CD8-positive, alpha-beta memory T cell (primary cell): ENCODE data around the gene ATP11A. TPM values are rescaled to one million over a fixed set of nuclear protein-coding genes. Genes with fewer than 3 reads are reported as not detected.

ENCODE experiments used
- CTCF ChIA-PET: fragments of 350-600 bp; sonication (Branson Sonifier 250); formaldehyde crosslinking; loops from one replicate; lab custom pipeline; 2021; ENCODE audit warnings: antibody characterized with exemption; lab: Charles Lee
- POLR2A ChIA-PET: fragments of 350-600 bp; sonication (Branson Sonifier 250); formaldehyde crosslinking; loops from one replicate; lab custom pipeline; 2021; ENCODE audit warnings: antibody characterized with exemption; lab: Charles Lee
- DNase-seq, 5 donors: peaks; one replicate each; pipeline versions ENCODE4 v3.0.0 to v3.0.0-alpha.2; 2020 to 2022; ENCODE audit warnings: mixed read lengths in 1 of 5
- H3K27ac ChIP-seq: one replicate; pipeline ENCODE4 v1.7.0; 2013; ENCODE audit warnings: low read depth, mild to moderate bottlenecking, low read length, moderate library complexity
- H3K27me3 ChIP-seq: 2 replicates; pipeline ENCODE4 v1.7.0; 2013; ENCODE audit warnings: low read length, mild to moderate bottlenecking; ENCODE audit not compliant: insufficient read depth, poor library complexity, severe bottlenecking
- H3K36me3 ChIP-seq: 2 replicates; pipeline ENCODE4 v1.7.0; 2013; ENCODE audit warnings: mild to moderate bottlenecking, low read length, moderate library complexity; ENCODE audit not compliant: insufficient read depth
- H3K4me1 ChIP-seq: 2 replicates; pipeline ENCODE4 v1.7.0; 2013; ENCODE audit warnings: mild to moderate bottlenecking, low read length, moderate library complexity; ENCODE audit not compliant: insufficient read depth
- H3K4me3 ChIP-seq: 2 replicates; pipeline ENCODE4 v1.7.0; 2013; ENCODE audit warnings: mild to moderate bottlenecking, low read length
- H3K9me3 ChIP-seq: 2 replicates; pipeline ENCODE4 v1.7.0; 2013; ENCODE audit warnings: mild to moderate bottlenecking, low read length
- H3K27ac Mint-ChIP-seq, 8 donors: one replicate each; pipeline ENCODE4 v1.8.0; 2020 to 2021; ENCODE audit warnings: mixed read lengths in 8 of 8, mild to moderate bottlenecking in 6 of 8, inconsistent platforms in 3 of 8, moderate library complexity in 3 of 8
- H3K27me3 Mint-ChIP-seq, 2 donors: one replicate each; pipeline ENCODE4 v1.8.0; 2020 to 2021; ENCODE audit warnings: mixed read lengths in 2 of 2, mild to moderate bottlenecking in 1 of 2, moderate library complexity in 1 of 2
- H3K36me3 Mint-ChIP-seq, 3 donors: one replicate each; pipeline ENCODE4 v1.8.0; 2020 to 2021; ENCODE audit warnings: mixed read lengths in 3 of 3, inconsistent platforms in 1 of 3, mild to moderate bottlenecking in 1 of 3
- H3K4me1 Mint-ChIP-seq, 3 donors: one replicate each; pipeline ENCODE4 v1.8.0; 2020 to 2021; ENCODE audit warnings: mixed read lengths in 3 of 3, inconsistent platforms in 1 of 3, mild to moderate bottlenecking in 1 of 3
- H3K4me3 Mint-ChIP-seq, 7 donors: one replicate each; pipeline ENCODE4 v1.8.0; 2020 to 2021; ENCODE audit warnings: mixed read lengths in 7 of 7, mild to moderate bottlenecking in 6 of 7, moderate library complexity in 4 of 7, inconsistent platforms in 2 of 7
- H3K9me3 Mint-ChIP-seq, 5 donors: one replicate each; pipeline ENCODE4 v1.8.0; 2020 to 2022; ENCODE audit warnings: mixed read lengths in 5 of 5, mild to moderate bottlenecking in 3 of 5, moderate library complexity in 2 of 5, inconsistent platforms in 1 of 5
- polyA plus RNA-seq: library from polyadenylated mRNA; unstranded; fragments of 300-500 nt; fragmentation: Illumina TruSeq; gene quantifications from one replicate; pipeline ENCODE4 v1.2.3, GENCODE V29; 2021
- total RNA-seq, 2 experiments: library from RNA; stranded (reverse); gene quantifications; one replicate each; pipeline ENCODE4 v1.2.3, GENCODE V29; 2021

The ATP11A gene
- total and polyA plus RNA-seq, 3 experiments from 2014 or later: 4.5 to 34.6 (median 34.0) TPM

- no peaks in the 10 kb centered on the region for H3K36me3 ChIP-seq
- Mint-ChIP-seq H3K36me3 (peaks cover 0 to 3% (median 2%) of the 10 kb centered on the region in 3 donors), H3K9me3 (peaks cover 0 to 2% (median 0%) of the 10 kb centered on the region in 5 donors), H3K27me3 (no peaks in the 10 kb centered on the region), H3K4me1 (peaks cover 29 to 31% (median 29%) of the 10 kb centered on the region in 3 donors), H3K27ac (peak overlapping the region in 2 of 8 donors; percentile 7 to 36), H3K4me3 (no peak overlapping the region)
- no peak overlapping the region for H3K4me3 ChIP-seq
- ChIA-PET POLR2A (no interaction called here), CTCF (no interaction called here)
- H3K4me1 ChIP-seq: peaks cover 27% of the 10 kb centered on the region
- no peak overlapping the region for H3K27ac ChIP-seq
- DNase-seq: no peak
- no peaks in the 10 kb centered on the region for H3K27me3 ChIP-seq
- H3K9me3 ChIP-seq: no peaks in the 10 kb centered on the region
These were observed 81.5 kb downstream of the ATP11A start for GRCh38 chr13:112771139-112771876.

GRCh38 chr13:112771877-112772538 lies 82.2 kb downstream of the ATP11A start:
- Histone ChIP-seq H3K36me3 (no peaks in the 10 kb centered on the region), H3K27ac (no peak overlapping the region), H3K9me3 (no peaks in the 10 kb centered on the region), H3K4me1 (peaks cover 27% of the 10 kb centered on the region), H3K27me3 (no peaks in the 10 kb centered on the region), H3K4me3 (no peak overlapping the region)
- POLR2A ChIA-PET: no interaction called here
- Mint-ChIP-seq H3K36me3 (peaks cover 0 to 3% (median 2%) of the 10 kb centered on the region in 3 donors), H3K9me3 (peaks cover 0 to 2% (median 0%) of the 10 kb centered on the region in 5 donors), H3K4me3 (peak overlapping the region in 2 of 7 donors; percentile 51 to 60), H3K4me1 (peaks cover 26 to 30% (median 27%) of the 10 kb centered on the region in 3 donors), H3K27ac (peak overlapping the region in 1 of 8 donors; percentile 70), H3K27me3 (no peaks in the 10 kb centered on the region)
- DNase-seq: no peak
- CTCF ChIA-PET: no interaction called here

- Mint-ChIP-seq H3K36me3 (peaks cover 0 to 3% (median 2%) of the 10 kb centered on the region in 3 donors), H3K27ac (peak overlapping the region in 1 of 8 donors; percentile 70), H3K9me3 (peaks cover 0 to 2% (median 0%) of the 10 kb centered on the region in 5 donors), H3K4me1 (peaks cover 24 to 27% (median 25%) of the 10 kb centered on the region in 3 donors), H3K27me3 (no peaks in the 10 kb centered on the region), H3K4me3 (peak overlapping the region in 2 of 7 donors; percentile 59 to 60)
- no peaks in the 10 kb centered on the region for H3K9me3 ChIP-seq
- no peak for DNase-seq
- H3K27me3 ChIP-seq: no peaks in the 10 kb centered on the region
- ChIA-PET POLR2A (no interaction called here), CTCF (no interaction called here)
- H3K4me1 ChIP-seq: peaks cover 24% of the 10 kb centered on the region
- H3K36me3 ChIP-seq: no peaks in the 10 kb centered on the region
- no peak overlapping the region for H3K27ac ChIP-seq
- H3K4me3 ChIP-seq: no peak overlapping the region
These were observed 82.7 kb downstream of the ATP11A start for GRCh38 chr13:112772539-112772909.

DNA sequence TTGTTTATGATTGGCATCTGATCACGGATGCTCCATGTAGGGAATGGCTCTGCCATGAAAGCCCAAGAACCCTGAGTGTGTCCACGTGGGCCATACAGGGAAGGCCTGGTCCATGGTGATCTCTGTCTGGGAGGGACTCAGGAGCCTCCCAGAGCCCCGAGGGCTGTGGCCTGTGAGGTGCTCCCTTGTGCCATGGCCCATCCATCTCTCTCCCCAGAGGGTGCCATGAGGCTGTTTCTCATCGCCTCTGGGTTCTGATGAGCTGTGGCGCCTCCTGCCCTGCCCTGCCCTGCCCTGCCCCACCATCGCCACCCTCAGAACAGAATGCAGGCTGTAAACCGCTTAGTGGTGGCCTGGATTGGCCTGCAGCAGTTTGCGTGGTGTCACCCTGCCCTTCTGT lies 83.1 kb downstream of the ATP11A start:
- H3K9me3 Mint-ChIP-seq: peaks cover 0 to 2% (median 0%) of the 10 kb centered on the region in 5 donors
- no peak overlapping the region for H3K27ac Mint-ChIP-seq
- no peak for DNase-seq
- Histone ChIP-seq H3K9me3 (no peaks in the 10 kb centered on the region), H3K27me3 (no peaks in the 10 kb centered on the region), H3K4me1 (peaks cover 20% of the 10 kb centered on the region), H3K27ac (no peak overlapping the region), H3K36me3 (no peaks in the 10 kb centered on the region), H3K4me3 (no peak overlapping the region)
- ChIA-PET POLR2A (no interaction called here), CTCF (no interaction called here)
- H3K27me3 Mint-ChIP-seq: no peaks in the 10 kb centered on the region
- H3K36me3 Mint-ChIP-seq: peaks cover 0 to 3% (median 2%) of the 10 kb centered on the region in 3 donors
- H3K4me3 Mint-ChIP-seq: peak overlapping the region in 1 of 7 donors; percentile 74
- H3K4me1 Mint-ChIP-seq: peaks cover 21 to 23% (median 23%) of the 10 kb centered on the region in 3 donors

DNA sequence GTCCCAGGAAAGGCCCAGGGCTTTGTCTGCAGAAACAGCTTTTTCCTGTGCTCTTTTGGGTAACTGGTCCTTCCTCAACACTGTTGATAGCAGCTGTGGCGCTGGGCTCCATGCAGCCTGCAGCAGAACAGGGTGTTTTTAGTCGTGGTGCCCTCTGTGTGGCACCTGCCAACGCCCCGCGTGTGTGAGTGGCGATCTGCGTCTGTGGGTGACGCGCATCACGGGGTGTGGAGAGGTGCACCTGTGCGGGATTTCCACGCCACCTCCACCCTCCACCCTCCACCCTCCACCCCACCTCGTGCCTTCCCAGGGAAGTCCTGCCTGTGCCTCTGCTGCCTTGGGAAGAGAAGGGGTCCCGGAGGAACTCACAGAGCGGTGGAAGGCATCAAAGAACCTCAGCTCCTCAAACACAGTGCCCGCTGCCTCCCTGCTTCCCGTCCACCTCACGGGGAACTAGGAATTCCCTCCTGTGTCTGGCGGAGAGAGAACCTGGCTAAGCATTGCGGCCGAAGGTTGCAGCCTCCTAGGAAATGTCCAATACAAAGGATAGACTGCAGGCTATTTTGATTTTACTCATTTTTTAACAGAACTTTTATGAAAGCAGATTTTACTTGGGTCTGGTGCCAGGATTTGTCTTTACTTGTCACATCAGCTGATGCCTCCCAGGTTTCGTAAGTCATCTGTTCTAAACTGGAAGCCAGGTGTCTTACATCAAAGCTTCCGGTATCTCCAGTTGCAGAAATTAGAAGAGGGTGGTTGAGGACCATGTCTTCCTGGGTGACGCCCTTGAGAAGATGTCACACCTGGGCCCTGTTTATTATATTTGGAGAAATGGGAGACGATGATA lies 84.0 kb downstream of the ATP11A start:
- Histone ChIP-seq H3K4me1 (peaks cover 11% of the 10 kb centered on the region), H3K27me3 (no peaks in the 10 kb centered on the region), H3K36me3 (no peaks in the 10 kb centered on the region), H3K27ac (no peak overlapping the region), H3K9me3 (no peaks in the 10 kb centered on the region), H3K4me3 (no peak overlapping the region)
- DNase-seq: no peak
- H3K4me3 Mint-ChIP-seq: no peak overlapping the region
- CTCF ChIA-PET: no interaction called here
- H3K4me1 Mint-ChIP-seq: peaks cover 12 to 15% (median 14%) of the 10 kb centered on the region in 3 donors
- H3K27ac Mint-ChIP-seq: peak overlapping the region in 1 of 8 donors; percentile 60
- POLR2A ChIA-PET: no interaction called here
- peaks cover 0 to under 1% (median 0%) of the 10 kb centered on the region in 5 donors for H3K9me3 Mint-ChIP-seq
- H3K36me3 Mint-ChIP-seq: peaks cover 0 to 3% (median 2%) of the 10 kb centered on the region in 3 donors
- no peaks in the 10 kb centered on the region for H3K27me3 Mint-ChIP-seq

GRCh38 chr13:112774448-112774792 lies 84.6 kb downstream of the ATP11A start:
- ChIA-PET CTCF (no interaction called here), POLR2A (no interaction called here)
- Mint-ChIP-seq H3K27ac (peak overlapping the region in 1 of 8 donors; percentile 60), H3K36me3 (peaks cover 0 to 3% (median 2%) of the 10 kb centered on the region in 3 donors), H3K27me3 (no peaks in the 10 kb centered on the region), H3K4me1 (peaks cover 7 to 9% (median 8%) of the 10 kb centered on the region in 3 donors), H3K4me3 (no peak overlapping the region), H3K9me3 (no peaks in the 10 kb centered on the region)
- no peak for DNase-seq
- Histone ChIP-seq H3K9me3 (no peaks in the 10 kb centered on the region), H3K27ac (no peak overlapping the region), H3K4me3 (no peak overlapping the region), H3K27me3 (no peaks in the 10 kb centered on the region), H3K4me1 (peaks cover 5% of the 10 kb centered on the region), H3K36me3 (no peaks in the 10 kb centered on the region)

DNA sequence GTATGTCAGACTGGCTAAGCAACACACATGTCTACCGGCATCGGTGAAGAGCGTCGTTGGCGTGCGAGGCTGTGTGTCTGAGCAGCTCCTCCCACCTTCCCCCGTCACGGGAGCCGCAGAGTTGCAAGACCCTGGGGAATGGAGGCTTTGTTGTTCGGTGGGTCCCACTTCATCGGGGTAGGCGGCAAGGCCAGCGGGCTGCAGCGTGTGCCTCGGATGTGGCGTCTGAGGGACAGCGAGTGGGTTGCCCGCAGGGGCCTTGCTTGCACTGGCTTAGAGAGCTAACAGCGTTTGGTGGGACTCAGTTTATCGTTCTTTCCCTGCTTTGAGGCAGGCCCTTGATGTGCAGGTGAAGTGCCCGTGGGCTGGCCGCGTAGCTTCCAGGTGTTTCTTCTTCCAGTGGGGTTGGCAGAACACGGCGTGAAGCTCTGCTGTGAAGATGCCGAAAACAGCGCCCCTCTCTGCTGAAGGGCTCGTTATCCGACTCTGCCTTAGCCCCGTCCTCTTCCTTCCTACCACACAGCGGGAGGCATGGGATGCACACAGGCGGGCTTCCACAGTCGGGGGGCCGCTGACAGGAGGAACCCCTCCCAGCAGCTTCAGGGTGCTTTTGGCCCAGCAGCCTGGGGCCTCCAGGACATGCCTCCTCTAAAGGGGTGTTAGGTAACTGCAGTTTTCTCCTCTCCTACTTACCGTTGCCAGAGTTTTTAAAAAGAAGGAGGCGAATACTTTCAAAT lies 85.2 kb downstream of the ATP11A start:
- Mint-ChIP-seq H3K27ac (no peak overlapping the region), H3K9me3 (no peaks in the 10 kb centered on the region), H3K36me3 (peaks cover 0 to 3% (median 2%) of the 10 kb centered on the region in 3 donors), H3K4me1 (peaks cover 4% of the 10 kb centered on the region in 3 donors), H3K27me3 (no peaks in the 10 kb centered on the region), H3K4me3 (no peak overlapping the region)
- no peaks in the 10 kb centered on the region for H3K36me3 ChIP-seq
- ChIA-PET POLR2A (no interaction called here), CTCF (no interaction called here)
- no peak overlapping the region for H3K27ac ChIP-seq
- H3K4me3 ChIP-seq: no peak overlapping the region
- H3K4me1 ChIP-seq: no peaks in the 10 kb centered on the region
- H3K9me3 ChIP-seq: no peaks in the 10 kb centered on the region
- no peaks in the 10 kb centered on the region for H3K27me3 ChIP-seq
- DNase-seq: no peak
